ENCODE measurements around the gene DAPP1. TPM values are rescaled to one million over a fixed set of nuclear protein-coding genes. Genes with fewer than 3 reads are reported as not detected.

The DAPP1 gene
- total and polyA plus RNA-seq, 2 of the 8 experiments (the other 6 are each of a cell fraction or from before 2014, with no cell fraction given): not detected

GRCh38 chr4:99784842-99785241 is 31.8 kb upstream of the DAPP1 start (continued):
- no peak for TF ChIP-seq EGR1 (IDR thresholded peaks at IDR 0.05; ENCODE audit: borderline replicate concordance, low read depth, low read length)
- TF ChIP-seq RBBP5 (IDR thresholded peaks at IDR 0.05; ENCODE audit: borderline replicate concordance, low read depth, low read length): no peak
- no peak for TF ChIP-seq RFX5 (IDR thresholded peaks at IDR 0.05; ENCODE audit: borderline replicate concordance, low read depth, low read length)
- no peak for TF ChIP-seq KDM1A (IDR thresholded peaks at IDR 0.05; ENCODE audit: borderline replicate concordance, low read length)
- no peak for TF ChIP-seq KDM5A (IDR thresholded peaks at IDR 0.05; ENCODE audit: low read length)
- no peak for TF ChIP-seq CHD2 (IDR thresholded peaks at IDR 0.05; ENCODE audit: low read length)

Measured in H1 (cell line).